GM18526 (cell line): ENCODE data around the gene DENND5A.

Experiments
- POLR2A ChIP-seq: IDR thresholded peaks from 3 replicates; pipeline ENCODE4 v1.6.1; 2011; ENCODE audit not compliant: insufficient read length; ENCODE audit errors: extremely low read depth

The DENND5A gene

DNA sequence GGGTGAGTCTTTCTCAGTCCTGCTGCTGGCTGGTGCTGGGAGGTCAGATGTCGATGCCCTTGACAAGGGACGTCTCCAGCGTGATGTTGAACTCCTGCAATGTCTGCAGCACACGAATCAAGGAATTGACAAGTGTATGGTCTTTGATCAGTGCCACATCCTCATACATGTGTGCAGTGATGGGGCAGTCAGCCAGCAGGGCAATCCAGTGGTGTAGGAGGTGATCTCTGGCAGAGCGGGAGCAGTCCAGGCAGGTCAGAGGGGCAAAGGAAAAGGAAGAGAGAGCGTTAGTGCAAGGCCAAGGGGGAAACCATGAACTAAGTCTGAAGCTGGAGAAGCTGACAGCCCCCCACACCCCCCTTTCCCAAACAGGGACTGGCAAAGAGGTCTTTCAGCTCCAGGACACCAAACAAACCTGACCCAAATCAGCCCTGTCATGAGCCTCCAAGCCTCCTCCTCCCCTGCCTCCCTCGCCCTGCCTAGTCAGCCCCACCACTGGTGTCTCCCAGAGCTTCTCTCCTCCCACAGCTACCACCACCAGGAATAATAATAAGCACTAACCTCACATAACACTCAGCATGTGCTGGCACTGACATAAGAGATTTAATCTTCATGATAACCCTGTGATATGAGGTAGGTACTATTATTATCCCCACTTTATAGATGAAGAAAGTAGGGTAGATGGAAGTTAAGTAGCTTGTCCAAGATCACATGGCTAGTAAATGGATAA lies 125.4 kb downstream of the DENND5A start:
- TF ChIP-seq POLR2A: no peak

DNA sequence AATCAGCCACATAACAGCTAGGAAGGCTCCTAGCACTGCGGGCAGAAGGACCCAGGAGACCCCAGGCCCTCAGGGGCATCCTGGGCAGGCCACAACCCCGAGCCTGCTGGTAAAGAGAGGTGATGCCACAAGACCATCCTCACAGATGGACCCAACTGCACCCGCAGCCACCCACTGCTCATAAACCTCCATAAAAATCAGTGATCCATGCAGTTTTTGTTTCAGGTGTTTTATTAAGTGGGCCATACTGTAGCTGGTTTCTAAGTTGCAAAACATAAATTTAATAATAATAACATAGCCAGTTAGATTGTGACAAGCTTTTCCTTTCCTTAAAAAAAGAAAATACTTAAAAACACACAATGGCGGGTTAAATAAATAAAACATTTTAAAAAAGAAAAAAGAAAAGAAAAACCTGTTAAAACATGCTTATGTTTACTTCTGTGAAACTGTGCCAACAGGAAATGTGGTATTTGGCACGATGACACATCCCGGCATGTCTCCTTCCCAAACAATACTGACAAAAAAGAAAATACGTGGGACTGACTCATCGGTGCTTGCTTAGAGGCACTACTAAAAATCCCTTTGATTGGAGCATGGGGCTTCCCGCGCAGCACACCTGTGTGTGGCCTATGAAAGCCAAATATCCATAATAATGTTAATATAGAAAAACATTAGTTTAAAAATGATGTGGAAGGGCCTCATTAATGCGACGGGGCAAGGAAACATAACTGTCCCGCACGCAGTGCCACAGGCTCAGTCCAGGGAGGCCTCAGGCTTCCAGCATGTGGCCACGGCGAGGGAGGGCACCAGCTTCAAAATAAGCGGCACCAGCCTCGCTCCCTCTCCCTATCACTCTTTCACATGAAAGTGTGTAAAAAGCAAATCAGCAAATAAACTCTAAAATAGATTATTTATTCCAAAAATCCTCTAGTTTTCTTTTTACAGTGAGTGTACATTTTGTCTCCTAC lies 126.3 kb downstream of the DENND5A start:
- no peak for TF ChIP-seq POLR2A

DNA sequence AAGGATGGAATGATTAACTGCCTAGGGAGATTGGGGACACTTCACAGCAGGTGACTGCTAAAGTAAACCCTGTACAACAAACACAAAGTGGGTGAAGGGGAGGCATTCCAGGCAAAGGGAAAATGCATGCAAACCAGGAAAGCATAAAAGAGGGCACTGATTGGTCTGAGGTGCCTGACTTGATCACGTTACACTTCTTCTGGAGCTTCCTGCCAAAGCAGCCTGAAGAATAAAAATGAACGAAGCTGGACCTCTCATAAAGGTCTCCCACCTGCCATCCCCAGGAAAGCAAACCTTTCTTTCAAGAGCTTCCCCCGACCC lies 127.1 kb downstream of the DENND5A start:
- TF ChIP-seq POLR2A: no peak

DNA sequence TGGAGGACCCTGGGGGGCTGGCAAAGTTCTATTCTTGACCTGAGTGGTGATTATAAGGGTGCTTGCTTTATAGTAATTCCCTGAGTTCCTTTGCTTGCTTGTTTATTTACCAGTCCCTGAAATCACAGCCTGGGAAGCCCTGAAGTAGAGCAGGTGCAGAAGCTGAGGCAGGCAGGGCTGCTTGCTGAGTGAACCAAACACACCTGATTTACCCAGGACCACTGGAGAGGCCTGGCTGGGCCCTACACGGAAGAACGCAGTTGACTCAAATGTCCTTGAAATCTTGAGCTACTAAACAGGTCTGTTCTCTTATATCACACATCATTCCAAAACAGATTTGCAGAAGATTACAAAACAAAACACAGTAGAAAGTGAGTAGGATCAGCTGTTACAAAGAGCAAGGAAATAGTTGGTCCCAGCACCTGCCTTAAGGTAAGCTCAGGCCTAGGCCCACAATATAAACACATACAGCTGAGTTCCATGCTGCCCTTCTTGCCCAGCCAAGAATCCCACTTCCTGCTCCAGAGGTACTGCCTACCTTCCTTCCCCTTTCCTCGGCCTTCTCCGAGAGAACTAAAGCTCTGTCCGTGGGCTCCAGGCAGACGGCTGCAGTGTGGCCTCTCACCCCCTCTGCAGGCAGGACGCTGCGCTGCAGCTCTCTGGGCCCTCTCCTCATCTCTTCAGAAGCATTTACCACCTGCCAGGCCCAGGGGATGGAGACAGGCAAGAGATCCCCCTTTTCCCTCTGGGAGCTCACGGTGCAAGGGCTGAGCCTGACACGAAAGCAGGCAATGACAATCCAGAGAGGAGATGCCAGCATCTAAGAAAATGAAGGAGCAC lies 127.6 kb downstream of the DENND5A start:
- no peak for TF ChIP-seq POLR2A

DNA sequence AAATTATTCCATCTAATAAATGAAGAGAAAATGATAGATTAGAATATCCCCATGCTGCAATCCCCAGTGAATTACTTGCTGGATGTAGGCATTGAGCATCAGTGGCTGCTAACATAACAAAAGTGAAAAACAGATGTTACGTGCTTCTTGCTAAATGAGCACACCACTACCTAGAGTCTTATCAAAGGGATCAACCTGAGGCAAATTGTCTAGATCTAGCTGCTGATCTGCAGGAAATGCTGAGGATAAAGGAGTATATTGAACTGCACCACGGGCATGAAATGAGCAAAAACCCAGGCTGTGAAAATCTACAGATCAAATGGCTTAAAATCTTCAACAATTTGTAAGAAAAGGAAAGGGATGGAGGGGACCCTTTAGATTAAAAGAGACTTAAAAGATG lies 128.4 kb downstream of the DENND5A start:
- no peak for TF ChIP-seq POLR2A

- TF ChIP-seq POLR2A: no peak
Measured at GRCh38 chr11:9133956-9134355, 131.2 kb downstream of the DENND5A start.

- TF ChIP-seq POLR2A: no peak
Measured at GRCh38 chr11:9132203-9132878, 132.8 kb downstream of the DENND5A start.

DNA sequence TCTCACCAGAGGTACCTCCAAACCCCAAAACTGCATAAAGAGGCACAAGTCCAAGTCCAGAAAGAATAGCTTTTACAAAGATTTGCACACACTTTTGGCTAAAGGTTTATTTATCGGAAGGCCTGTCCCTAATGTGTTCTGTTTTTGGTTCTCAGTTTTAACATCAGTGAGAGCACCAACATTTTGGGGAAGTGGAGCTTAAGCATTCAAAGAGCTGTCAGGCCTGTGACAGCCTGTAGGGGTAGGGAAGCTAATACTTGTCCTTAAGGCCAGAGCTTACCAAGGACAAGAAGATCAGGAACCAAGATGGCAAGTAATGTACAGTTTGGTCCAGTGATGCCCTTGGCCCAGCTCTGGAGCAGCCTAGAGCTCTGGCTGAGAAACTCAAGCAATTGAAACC lies 134.9 kb downstream of the DENND5A start:
- no peak for TF ChIP-seq POLR2A

DNA sequence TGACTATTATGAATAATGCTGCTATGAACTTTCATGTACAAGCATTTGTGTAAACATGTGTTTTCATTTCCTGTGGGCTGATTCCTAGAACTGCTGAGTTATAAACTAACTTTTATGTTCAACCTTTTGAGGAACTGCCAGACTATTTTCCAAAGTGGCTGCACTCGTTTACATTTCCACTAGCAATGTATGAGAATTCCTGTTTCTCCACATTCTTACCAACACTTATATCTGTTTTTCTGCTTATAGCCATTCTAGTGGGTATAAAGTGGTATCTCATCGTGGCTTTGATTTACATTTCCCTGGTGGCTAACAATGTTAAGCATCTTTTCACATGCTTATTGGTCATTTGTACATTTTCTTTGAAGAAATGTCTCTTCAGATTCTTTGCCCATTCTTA lies 138.5 kb downstream of the DENND5A start:
- TF ChIP-seq POLR2A: no peak

DNA sequence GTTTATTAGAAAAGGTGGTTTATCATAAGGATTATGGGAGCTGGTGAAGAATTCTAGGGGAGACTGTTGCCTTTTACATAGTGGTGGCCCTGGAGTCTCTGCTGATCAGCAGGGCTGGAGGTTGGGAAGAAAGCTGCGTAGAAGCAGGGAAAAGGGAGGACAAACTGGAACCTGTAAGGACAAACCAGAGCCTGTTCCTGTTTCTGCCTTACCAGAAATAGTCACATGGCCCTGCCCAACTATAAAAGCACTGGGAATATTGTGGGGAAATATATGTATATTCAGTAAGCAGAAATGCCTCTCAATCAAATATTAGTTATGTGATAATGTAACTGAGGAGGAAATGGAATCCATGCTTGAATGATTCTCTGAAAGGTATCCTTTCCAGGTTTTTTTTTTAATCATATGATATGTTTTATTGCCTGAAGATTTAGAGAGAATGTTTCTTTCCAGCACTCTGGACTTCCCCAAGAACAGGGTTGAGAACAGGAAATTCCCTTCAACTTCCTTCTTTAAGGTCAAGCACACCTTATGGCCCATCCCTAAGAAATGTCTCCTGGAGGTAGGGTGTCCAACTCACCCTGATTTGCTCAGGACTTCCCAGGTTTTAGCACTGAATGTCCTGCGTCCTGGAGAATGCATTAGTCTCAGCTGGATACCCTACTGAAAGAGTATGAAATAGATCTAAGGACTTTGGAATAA lies 139.8 kb downstream of the DENND5A start:
- no peak for TF ChIP-seq POLR2A

- no peak for TF ChIP-seq POLR2A
Measured at GRCh38 chr11:9123595-9124304, 141.4 kb downstream of the DENND5A start.

DNA sequence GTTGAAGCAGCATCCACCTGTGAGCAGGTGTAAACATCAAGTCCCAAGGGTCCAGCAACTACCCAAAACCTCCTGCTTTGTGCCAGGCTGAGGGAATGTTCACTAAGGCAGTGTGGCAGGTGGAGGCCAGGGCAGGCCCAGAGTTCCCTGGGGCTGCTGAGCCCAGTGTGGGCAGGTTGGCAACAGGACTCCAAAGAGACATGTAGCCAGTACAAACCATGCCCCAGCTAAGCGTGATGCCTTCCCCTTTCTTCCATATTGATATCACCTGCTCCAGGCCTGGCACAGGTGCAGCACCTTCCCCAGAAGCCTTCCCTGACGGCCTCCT lies 143.7 kb downstream of the DENND5A start:
- TF ChIP-seq POLR2A: no peak

DNA sequence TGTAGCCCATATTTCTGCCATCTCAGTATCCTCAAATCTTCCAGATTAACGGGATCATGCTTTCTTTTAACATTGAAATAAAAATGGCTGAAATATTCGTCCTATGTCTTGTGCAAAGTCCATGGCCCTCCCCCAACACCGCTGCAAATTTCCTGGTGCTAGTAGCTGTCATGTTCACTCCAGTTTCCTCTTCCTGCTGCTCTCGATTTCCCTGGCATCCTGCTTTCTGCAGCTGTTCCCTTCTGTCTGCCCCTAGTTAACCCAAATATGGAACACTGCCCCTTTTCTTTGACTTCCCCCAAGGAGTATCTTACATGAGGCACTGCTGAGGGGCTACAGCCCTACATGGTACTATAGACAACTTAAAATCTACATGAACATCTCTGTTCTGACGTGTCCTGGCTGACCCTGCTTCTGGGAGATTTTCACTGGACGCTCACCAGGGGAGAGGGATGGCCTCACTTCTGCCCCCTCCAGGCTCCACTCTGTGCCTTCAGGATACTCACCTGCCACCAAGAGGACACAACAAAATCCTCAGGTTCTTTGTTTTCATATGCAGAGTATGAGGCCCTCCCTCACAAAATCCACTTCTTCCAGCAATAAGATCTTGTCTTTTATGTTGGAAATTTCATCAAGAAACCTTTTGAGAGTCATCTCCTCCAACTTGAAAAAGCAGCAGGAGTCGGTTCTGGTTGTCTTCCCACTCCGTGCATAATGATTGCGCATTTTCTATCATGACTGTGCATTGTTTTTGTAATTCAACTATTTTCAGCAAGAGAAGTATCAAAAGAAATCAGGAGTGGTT lies 144.3 kb downstream of the DENND5A start:
- TF ChIP-seq POLR2A: no peak

- no peak for TF ChIP-seq POLR2A
Measured at GRCh38 chr11:9118277-9118676, 146.9 kb downstream of the DENND5A start.

GRCh38 chr11:9112075-9112474 lies 153.1 kb downstream of the DENND5A start:
- TF ChIP-seq POLR2A: no peak
